NCI-H128 (cell line): ENCODE measurements around the gene ATP7B.
"Not testable (repeated sequence)": the region's sequence is repeated elsewhere in the genome, so short reads cannot be mapped to it uniquely, and the experiment has no call there.

ENCODE experiments used
- DNase-seq: peaks from one replicate; lab custom pipeline; 2025; ENCODE audit not compliant: unreplicated experiment; lab: John Stamatoyannopoulos, UW

ATP7B gene

DNA sequence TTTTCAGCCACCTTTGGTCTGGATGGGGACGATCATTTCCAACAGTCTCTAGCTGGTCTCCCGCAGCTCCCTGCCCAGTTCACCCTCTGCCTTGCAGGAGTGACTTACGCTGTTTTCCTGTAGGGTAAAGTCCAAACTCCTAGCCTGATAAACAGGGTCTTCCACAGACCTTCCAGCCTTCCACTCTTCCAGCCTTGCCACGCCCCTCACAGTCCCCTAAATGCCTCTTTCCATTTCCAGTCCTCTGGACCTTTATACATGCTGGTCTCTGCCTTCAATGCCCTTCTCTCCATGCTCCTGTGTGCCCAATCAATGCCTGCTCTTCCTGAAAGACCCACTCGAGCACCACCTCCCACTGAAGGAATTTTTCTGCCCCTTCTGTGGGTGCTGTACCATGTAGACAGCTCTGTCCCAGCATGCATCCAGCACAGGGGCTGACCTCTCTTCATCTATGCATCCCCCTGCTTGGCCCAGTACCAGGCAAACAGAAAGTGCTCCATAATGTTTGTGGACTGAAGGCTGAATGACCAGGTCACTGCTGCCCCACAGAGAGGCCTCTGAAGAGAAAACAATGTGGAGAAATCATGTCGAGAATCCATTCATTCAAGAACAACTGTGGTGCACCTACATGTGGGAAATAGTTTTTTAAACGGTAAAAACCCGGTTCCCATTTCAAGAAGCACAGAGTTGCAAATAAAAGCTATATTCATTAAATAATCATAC, 4.6 kb downstream of the ATP7B start:
- no peak for DNase-seq

DNA sequence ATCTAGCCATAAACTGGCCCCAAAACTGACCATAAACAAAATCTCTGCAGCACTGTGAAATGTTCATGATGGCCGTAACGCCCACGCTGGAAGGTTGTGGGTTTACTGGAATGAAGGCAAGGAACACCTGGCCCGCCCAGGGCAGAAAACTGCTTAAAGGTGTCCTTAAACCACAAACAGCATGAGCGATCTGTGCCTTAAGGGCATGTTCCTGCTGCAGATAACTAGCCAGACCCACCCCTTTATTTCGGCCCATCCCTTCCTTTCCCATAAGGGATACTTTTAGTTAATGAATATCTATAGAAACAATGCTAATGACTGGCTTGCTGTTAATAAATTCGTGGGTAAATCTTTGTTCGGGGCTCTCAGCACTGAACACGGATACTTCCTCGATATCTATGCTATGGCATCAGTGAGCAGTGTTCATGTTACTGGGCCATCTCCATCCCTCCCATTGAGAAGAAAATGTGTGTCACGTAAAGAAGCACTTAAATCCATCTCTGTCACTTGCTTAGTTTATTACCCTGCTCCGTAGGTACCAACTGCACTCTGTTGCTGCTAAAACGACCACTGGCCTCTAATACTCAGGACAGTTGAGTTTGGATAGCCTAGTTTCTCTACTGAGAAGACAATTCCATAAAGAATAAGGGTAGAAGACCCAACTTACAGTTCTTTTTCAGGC, 5.3 kb downstream of the ATP7B start:
- DNase-seq, result no peak

DNA sequence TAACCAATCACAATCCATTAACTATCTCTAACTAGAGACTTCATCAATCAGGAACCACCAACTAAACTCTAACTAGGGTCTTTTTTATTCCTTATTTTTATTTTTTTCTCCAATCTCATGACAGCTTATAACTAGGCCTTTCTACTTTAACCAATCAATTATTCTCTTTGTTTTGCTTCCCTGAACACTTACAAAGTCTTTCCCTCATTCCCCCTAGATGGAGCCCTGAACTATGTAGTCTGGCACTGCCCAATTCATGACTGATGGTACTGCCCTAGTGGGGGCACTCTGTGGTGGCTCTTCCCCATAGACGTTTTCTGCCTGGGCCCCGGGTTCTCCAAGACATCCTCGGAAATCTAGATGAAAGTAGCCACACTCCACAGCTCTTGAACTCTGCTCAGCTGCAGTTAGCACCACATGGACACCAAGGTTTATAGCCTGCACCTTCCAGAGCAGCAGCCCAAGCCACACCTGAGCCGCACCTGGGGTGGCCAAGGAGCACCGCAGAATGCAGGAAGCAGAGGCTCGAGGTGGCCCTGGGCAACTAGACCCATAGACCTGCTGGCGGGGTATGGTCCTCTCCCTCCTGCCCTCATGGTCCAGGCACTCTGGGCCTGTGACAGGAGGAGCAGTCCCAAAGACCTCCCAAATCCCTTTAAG, 6.6 kb downstream of the ATP7B start:
- DNase-seq, result no peak

DNA sequence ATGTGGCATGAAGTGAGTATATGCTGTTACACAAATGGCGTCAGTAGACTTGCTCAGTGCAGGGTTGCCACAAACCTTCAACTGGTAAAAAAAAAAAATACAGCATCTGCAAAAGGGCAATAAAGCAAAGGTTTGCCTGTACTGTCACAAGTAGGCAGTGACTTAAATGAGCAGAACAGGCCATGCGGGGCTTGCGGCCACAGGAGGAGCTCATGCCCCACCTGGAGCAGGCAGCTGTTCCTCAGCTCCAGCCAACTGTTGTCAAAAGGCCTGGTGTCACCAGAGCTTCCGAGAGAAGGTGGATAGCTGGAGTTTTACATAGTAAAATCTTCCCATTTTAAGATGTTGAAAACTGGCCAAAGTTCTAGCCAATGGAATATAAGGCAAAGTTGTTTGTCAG, 7.7 kb downstream of the ATP7B start:
- DNase-seq, result no peak

DNA sequence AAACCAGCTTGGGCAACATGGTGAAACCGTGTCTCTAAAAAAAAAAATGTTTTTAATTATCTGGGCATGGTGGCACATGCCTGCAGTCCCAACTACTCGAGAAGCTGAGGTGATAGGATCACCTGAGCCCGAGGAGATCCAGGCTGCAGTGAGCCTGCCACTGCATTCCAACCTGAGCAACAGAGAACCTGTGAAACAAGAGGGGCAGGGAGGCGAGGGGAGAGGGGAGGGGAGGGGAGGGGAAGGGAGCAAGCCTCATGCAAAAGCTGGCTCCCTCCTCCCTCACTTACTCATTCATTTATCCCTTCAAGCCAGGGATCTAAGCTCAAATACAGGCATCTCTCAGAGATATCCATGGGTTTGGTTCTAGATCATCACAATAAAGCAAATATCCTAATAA, 8.9 kb downstream of the ATP7B start:
- DNase-seq, result no peak

DNA sequence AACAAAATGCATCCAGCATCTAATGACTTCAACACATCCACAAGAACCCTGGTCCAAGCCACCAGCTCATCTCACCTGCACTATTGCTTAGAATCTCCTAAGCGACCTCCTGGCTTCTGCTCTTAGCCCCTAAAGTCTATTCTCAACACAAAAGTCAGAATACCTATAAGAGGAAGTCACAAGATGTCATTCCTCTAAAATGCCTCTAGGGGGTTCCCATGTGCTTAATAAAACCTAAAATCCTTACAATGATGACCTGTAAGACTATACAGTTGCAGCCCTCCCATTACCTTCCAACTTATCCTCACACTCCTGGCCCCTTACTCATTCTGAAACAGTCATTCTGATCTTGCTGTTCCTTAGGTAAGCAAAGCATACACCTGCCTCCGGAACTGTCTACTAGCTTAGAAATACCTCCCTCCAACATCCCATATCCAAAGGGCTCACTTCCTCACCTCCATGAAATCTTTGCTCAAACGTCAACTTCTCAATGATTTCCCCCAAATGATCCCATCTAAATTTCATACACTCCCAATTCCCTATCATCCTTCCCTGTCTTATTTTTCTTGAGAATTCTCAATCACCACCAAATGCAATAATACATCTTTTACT, 10.0 kb downstream of the ATP7B start:
- no peak for DNase-seq

DNA sequence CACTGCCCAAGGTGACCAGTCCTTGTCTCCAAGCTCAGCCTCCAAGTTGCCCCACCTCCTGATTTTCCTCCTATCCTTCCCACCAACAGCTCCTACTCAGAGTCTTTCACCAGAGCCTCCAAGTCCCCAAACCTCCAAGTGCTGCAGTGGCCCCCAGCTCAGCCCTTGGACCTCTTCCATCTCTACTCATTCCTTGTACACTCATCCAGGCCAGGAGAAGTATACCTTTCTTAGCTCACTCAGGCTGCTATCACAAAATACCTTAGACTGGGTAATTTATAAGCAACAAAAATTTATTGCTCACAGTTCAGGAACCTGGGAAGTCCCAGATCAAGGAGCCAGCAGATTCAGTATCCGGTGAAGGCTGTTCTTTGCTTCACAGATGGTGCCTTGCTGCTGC, 11.3 kb downstream of the ATP7B start:
- no peak for DNase-seq

DNA sequence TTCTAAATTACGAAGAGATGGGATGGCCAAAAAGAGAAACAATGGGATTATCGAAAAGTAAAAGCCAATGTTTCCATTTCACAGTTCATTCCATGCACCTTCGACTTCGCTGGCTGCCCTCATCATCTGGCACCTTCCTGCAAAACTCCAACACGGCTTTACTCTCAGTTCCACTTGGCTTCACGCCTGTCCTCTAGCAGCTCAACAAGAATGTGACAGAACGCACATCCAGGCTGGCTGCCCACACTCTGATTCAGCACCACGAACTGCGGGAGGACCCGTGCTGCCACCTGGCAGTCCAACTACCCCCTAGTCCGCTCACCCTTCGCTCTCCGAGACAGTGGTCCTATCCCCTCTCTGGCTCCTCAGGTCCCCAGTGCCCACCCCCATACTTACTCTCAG, 11.7 kb downstream of the ATP7B start:
- no peak for DNase-seq

DNA sequence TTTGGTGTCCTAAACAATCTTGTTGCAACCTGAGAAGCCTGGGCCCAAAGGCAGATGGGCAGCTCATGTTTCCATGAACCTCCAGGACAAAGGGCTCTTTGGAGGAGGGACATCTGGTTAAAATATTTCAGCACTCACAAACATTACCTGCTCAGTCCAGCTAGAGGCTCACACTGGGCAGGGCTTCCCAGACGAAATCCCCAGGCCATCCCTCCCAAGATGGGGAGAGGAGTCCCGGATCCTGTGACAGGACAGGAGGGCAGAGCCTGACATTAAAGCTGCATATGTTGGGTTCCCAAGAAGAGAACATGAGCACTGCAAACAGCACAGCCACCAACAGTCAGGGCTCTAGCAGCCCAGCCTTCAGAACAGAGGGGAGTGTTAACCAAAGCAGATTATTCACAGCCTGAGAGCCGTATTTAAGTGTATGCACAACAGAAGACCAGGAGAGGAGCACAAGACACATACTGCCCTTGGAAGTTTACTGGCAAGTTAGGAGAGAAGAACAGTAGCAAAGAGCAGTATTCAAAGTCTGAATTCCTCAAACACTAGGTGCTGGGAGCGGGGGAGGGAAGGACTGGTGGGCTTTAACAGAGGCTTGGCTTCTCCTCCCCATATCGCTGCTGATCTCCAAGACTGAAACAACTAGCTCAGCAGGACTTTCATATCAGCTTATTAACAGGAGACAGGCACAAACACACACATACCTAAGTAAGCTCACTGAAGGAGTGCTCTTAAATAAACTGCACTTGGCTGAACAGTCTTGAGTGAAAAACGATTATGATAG, 12.3 kb downstream of the ATP7B start:
- DNase-seq, result no peak

DNA sequence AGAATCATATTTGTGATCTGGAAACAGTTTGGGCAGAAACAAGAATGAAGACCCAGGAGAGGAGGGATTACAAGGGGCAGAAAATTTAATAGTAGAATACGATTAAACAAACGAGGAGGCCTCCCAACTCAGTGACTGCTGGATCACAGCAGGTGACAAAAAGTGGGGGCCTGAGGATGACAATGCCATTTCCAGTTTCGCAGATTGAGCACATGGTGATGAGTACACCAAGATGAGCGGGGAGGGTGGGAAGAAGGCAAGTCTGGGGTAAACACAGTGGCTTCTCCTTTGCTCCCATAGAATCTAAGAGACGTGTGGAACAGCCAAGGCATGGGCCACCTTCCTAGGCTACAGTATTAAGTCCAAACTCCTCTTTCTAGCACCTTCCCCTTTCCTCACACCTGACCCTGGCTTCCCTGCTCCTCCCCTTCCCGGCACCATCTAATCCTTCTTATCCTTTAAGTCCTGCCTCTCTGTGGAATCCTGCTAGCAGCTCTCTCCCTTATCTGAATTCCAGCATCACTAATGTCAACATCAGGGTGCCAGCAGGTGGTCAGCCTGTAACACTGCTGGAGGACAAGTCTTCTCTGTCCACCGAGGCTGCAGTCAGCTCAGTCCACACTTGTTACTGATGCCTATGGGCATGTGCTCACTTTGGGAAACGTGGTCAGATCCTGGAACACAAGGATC, 13.5 kb downstream of the ATP7B start:
- DNase-seq, result no peak

DNA sequence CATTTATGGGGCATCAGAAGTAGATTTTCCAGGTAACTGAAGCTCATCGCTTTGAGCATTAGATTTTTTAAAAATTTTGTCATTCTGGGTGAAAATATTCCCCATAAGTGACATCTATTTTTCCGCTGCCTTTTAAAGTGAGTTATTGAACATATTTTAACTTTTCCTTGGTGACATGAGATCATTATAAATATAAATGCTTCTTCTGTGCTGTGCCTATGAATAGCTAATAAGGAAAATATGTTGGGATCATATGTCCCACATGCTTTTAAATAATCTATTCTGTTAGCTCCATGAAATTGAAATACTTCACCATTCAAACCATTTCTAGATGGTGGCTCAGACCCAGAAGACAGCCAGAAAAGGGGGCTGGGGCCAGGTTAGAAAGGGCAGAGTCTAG, 14.1 kb downstream of the ATP7B start:
- no peak for DNase-seq

DNA sequence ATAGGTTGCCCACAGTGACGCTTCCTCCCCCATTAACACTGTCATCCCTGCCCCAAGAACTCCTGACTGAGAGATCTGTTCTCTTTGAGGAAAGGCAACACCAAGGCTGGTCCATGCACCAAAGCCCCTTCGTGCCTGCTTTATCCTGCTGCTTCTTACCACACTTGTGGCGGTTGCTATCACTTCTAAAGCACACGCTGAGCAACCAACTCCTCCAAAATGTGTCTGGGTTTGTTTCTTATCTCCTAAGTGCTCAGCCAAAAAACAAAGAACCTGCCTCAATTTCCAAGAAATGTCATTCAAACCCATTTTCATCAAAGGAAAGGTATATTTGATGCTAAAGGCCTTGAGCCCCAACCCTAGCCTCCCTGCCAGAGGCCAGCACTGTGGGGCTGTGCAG, 14.6 kb downstream of the ATP7B start:
- DNase-seq, result no peak

DNA sequence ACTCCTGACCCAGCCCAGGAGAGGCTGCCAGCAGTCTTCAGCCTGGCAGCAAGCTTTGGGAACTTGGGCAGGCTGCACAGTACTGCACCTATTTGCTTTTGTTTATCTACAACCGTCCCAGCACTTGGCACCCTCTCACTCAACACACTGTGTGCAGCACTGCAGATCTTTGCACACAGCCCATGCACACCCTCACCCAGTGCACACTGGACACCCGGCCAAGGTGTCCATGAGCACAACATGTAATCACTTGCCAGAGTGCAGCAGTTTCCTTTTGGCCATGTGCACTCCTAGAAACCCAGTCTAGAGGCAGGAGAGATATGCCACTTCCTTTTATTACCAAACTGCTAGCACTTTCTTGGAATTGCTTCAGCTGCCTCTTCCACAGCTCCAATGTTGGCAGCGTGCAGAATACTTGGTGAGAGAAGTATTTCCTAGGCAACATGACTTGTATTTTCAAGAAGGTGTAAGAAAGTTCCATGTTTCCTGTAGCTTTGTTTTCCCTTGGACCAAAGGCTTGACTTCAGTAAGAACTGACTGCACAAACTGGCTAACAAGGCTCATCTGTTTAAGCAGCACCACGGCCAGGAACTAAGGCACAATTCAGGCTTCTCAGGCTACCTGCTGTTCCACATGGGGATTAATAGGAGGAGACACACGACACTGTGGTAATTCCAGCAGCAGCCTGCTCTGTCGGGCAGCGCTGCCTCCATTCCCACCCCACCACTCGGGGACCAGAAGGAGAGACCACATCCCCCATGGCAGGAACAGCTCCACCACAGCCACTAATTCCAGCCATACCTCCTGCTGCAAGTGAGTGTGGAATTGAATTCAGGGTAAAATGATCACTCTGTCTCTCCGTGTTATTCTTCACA, 15.3 kb downstream of the ATP7B start:
- no peak for DNase-seq

DNA sequence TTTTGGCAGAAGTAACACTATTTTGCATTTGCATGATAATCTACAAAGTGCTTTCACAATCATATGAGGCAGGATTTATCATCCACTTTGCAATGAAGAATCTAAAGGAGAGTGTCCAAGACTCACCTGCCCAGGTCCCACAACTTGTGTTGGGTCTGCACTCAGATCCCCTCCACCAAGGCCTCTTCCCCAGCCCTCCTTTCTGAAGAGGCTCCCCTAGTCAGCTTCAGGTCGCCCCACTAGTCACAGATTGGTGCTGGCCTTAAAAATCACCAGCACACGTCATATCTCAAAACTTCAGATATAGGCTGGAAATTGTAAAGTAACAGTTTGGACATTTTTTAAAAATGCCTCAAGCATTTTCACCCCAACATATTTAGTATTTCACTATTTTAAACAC, 17.5 kb downstream of the ATP7B start:
- no peak for DNase-seq

DNA sequence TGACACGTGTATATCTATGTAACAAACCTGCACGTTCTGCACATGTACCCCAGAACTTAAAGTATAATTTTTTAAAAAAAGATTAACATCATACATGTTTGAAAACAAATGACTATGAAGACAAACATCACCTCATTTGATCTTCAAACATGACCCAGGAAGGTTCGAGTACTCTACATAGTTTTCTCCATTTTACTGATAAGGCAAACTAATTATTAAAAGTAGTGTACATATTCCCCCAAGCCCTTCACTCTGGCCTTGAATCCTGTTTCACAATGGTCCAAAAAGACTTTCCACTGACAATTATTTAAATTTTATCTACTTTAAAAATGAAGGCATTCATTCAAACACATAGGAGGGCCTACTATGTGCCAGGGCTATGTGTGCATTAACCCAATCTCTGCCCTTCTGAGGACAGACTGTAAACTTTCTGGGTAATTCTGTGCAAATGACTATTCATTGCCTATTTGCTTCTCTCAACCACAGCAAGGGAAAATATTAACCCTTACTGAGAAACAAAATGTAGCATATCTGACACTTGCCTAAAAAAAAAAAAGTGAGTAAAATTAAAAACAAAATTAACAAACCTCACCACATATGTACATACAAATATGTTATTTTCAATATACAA, 22.1 kb downstream of the ATP7B start:
- no peak for DNase-seq

DNA sequence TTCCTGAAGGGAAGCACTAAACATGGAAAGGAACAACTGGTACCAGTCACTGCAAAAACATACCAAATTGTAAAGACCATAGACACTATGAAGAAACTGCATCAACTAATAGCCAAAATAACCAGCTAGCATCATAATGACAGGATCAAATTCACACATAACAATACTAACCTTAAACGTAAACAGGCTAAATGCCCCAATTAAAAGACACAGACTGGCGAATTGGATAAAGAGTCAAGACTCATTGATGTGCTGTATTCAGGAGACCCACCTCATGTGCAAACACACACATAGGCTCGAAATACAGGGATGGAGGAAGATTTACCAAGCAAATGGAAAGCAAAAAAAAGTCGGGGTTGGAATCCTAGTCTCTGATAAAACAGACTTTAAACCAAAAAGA, 26.3 kb downstream of the ATP7B start:
- DNase-seq, result not testable (repeated sequence)

DNA sequence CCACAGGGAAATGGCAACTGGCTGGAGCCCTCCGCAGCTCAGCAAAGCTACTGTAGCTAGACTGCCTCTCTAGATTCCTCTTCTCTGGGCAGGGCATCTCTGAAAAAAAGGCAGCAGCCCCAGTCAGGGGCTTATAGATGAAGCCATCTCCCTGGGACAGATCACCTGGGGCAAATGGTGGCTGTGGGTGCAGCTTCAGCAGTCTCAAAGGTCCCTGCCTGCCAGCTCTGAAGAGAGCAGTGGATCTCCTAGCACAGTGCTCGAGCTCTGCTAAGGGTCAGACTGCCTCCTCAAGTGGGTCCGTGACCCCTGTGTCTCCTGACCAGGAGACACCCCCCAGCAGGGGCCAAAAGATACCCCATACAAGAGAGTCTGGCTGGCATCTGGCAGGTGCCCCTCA, 28.0 kb downstream of the ATP7B start:
- not testable (repeated sequence) for DNase-seq

DNA sequence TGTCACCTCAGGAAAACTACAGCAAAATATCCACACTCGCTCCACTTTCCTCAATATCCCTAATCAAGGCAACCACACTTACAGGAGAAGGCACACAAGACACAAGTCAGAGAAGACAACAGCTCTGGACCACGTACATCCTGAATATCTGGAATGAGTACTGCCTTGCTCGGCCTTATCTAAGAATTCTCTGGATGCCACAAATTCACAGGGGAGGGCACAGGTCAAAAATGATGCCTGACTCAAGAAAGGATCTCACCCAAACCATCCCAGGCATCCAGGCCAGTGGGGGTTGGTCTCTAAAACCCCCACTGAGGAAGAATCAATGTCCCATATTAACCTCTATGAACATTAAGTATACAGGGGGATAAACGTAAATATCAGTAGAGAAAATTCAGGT, 29.9 kb downstream of the ATP7B start:
- DNase-seq, result no peak

DNA sequence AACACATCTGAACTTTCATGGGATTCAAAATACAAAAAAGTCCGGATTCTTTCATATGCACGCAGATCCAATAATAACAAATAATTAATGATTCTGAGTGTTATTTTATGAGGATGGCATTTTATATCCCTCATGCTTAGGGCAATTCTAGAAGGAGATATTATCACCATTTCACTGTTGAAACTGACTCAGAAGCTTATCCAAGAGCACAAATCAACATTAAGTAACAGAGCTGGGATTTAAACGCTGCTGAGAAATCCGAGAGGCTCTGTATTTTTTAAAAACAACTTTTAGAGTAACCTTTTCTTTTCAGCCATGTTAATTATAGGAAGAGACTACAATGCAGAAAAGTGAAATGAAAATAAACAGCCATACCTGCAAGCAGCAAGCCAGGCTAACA, 30.3 kb downstream of the ATP7B start:
- no peak for DNase-seq
